Measurements from ENCODE around the gene AQP1. TPM values are rescaled to one million over a fixed set of nuclear protein-coding genes. Genes with fewer than 3 reads are reported as not detected.

Gene AQP1
- total and polyA plus RNA-seq, 10 of the 15 experiments (the other 5 are each of a cell fraction or from before 2014, with no cell fraction given): 0.03 to 0.64 TPM; not detected in 8

- TF ChIP-seq ZNF592 (IDR thresholded peaks at IDR 0.05) (no peak), CHD2 (IDR thresholded peaks at IDR 0.05; ENCODE audit: borderline replicate concordance, low read depth, low read length) (no peak), ZNF24 (IDR thresholded peaks at IDR 0.05) (0 out of 2 replicates have a peak, but pooled peaks have one; percentile 9), ZBTB40 (IDR thresholded peaks at IDR 0.05; ENCODE audit: borderline replicate concordance) (no peak), ATF2 (IDR thresholded peaks at IDR 0.05; ENCODE audit: low read length) (no peak), SRF (IDR thresholded peaks at IDR 0.05; ENCODE audit: low read depth in 2 of 2, low read length in 2 of 2) (no peak), IKZF1 (conservative IDR thresholded peaks at IDR 0.05) (peak; percentile 61), ZBTB4 (CRISPR knock-in tag; IDR thresholded peaks at IDR 0.05) (no peak), PKNOX1 (IDR thresholded peaks at IDR 0.05) (no peak), CREB1 (IDR thresholded peaks at IDR 0.05; ENCODE audit: low read depth) (peak; percentile 63), CHD4 (IDR thresholded peaks at IDR 0.05) (no peak), RAD21 (IDR thresholded peaks at IDR 0.05; ENCODE audit: insufficient read depth, low read depth, low read length) (peak; percentile 46; the same call in 1 of the 2 replicates), SMAD1 (IDR thresholded peaks at IDR 0.05; ENCODE audit: low read depth, partially characterized antibody) (no peak), ZSCAN29 (IDR thresholded peaks at IDR 0.05) (no peak)
Observed at GRCh38 chr7:30938435-30939316, 27.0 kb downstream of the AQP1 start (continued).
